ENCODE measurements around the gene GPC6.

The GPC6 gene

DNA sequence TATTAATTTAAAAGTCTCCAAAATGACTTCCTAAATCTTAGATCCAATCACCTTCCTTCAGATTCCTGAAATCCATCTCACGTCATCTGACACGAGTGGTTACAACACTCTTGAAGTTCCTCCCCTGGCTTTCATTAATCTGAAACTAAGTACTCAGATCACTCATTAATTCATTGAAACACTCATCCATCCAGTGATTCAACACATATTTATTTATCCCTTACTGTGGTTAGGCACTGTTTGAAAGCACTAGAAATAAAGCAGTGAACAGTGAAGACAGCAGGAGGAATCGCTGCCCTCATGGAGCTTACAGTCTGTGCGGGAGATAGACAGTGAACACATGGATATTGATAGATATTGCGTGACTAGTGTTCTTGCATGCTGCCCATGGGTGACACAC lies 780.5 kb downstream of the GPC6 start:
- DNase-seq = no peak

GRCh38 chr13:94009701-94010100 lies 783.1 kb downstream of the GPC6 start:
- DNase-seq = no peak

DNA sequence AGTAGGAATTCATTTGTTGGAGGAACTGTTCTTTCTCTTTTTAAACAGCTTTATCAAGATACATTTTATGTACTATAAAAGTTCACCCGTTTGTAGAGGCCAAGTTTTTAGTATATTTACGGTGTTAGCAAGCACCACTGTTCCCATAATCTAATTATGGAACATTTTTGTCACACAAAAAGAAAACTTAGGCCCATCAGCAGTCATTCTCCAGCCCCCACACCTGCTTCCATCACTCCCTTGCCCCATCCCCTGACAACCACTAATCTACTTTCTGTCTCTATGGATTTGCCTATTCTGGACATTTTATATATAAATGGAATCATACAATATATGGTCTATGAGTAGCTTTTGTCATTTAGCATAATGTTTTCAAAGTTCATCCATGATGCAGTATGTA lies 787.9 kb downstream of the GPC6 start:
- DNase-seq = no peak

- DNase-seq = no peak
Observed at GRCh38 chr13:94020426-94020825, 793.8 kb downstream of the GPC6 start.

DNA sequence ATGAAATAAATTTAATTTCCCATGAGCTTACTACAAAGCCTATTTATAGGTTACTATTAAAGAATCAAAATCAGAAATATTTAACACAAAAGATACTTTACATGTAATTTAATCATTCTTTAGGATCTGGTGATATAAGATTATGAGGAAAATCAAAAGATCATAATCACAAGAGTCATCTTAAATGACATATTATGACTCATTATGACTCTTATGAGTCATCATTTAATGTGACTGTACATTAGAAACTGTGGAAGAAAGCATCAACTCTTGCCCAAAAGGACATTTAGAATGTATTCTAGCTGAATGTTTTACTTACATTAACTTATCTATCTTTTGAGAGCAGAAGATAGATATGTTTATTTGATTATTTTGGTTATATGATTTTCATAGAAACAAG lies 794.2 kb downstream of the GPC6 start:
- no peak for DNase-seq

DNA sequence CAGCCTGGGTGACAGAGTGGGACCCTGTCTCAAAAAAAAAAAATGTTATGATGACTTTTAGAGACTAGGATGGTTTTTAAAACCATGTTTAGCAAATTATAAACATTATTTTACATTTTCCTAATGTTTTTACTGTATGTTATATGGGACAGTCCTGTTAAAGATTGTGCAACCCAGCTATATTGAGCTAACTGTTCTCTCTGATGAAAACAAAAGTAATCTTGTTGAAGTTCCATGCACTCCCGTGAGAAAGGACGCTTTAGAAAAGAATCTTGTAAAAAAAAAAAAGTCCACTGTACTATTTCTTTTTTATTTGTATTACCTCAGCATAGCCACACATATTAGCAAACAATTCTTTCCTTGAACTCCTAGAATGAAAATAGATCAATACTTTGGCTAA lies 801.6 kb downstream of the GPC6 start:
- no peak for DNase-seq

DNA sequence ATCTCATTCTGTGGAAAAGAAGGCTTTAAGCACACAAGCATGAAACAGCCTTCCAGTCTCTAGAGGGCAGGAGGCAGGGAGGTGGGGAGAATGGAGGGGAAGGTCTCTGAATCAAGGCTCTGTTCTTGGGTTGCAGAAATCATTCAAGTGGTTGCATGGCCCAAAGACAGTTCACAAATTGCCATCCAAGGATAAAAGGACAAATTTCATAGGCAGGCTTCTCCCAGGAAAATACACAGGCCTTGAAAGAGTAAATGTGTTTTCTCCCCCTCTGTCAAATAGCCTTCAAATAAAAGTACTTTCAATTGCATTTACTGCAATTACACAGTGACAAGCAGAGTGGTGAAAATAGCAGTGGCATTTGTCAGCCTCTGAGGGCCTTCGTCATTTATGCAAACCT lies 802.0 kb downstream of the GPC6 start:
- no peak for DNase-seq

- DNase-seq = no peak
Observed at GRCh38 chr13:94030415-94031119, 804.0 kb downstream of the GPC6 start.

GRCh38 chr13:94031609-94032008 lies 805.0 kb downstream of the GPC6 start:
- no peak for DNase-seq

DNA sequence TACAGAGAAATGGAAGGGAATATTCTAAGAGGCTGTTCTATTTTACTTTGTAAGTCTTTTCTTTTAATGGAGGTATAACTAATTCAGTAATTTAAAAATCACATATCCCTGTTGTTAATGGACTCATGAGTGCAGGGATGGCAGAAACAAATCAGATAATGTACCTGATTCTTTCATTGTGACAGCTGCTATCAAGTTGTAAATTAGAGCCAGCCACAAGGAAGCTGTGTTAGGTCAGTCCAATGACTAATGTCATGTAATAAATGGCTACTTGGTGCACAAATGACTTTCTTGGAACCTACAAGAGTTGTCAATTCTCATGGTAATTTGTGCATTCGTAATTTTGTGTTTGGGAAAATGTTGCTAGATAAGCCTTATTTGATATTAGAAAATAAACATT lies 806.5 kb downstream of the GPC6 start:
- DNase-seq = no peak

DNA sequence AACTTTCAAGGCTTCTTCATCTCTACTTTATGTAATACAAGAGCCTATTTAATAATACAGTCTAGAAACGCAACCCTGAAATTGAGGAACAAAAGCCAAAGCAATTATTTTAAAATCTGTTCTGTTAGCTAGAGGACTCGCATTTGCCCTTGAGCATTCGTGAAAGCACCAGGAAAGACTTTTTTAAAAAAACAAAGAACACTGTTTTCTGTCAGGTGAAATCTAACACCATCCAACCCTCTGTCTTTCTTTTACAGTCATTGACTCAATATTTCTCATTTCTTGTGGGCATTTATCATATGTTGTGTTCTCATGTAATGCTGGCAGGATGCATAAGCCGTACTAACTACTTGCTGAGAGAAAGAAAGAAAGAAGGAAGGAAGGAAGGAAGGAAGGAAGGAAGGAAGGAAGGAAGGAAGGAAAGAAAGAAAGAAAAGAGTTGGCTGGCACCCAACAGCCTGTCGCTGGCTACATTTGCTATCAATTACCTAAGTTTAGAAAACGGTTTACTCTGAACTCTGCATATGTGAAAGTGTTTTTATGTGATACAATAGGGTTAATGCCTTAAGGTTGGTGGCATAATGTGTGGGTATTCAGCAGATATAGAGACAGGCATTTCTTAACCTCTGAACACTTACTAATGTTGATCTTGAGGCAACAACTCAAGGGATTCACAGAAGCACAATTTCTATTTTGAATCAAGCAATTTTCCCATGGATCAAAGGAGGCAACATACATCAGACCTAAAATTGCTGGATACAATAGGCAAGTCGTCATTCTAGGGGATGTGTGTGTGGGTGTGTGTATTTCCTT lies 807.4 kb downstream of the GPC6 start:
- DNase-seq = no peak

GRCh38 chr13:94050039-94050438 lies 823.4 kb downstream of the GPC6 start:
- DNase-seq = no peak

- no peak for DNase-seq
Observed at GRCh38 chr13:94050686-94051085, 824.1 kb downstream of the GPC6 start.

- DNase-seq = no peak
Observed at GRCh38 chr13:94053986-94054593, 827.5 kb downstream of the GPC6 start.

GRCh38 chr13:94056362-94056990 lies 829.9 kb downstream of the GPC6 start:
- no peak for DNase-seq

- no peak for DNase-seq
Observed at GRCh38 chr13:94057618-94058186, 831.1 kb downstream of the GPC6 start.

DNA sequence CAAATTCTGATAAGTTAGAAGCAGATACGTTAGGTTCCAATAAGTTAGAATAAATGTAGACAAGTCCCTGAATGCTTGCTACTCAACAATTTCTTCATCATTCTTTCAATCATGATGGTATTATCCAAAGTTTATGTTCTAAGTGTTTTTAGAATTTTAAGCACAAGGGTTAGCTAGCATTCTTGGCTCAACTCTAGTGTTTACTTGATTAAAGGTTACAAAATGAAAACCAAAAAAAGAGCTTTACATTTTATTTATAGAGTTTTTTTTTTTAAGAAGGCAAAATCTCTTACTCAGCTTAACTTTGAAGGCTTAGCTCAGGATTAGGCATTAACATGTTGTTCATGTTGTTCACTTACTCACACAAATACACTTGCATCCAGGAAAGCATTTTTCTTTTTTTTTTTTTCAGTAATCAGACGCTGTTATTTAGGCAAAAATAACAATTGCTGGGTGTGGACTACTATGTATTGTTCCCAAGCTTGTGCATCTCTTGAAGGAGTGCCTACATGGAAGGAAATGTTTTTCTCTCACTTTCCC lies 832.3 kb downstream of the GPC6 start:
- no peak for DNase-seq

DNA sequence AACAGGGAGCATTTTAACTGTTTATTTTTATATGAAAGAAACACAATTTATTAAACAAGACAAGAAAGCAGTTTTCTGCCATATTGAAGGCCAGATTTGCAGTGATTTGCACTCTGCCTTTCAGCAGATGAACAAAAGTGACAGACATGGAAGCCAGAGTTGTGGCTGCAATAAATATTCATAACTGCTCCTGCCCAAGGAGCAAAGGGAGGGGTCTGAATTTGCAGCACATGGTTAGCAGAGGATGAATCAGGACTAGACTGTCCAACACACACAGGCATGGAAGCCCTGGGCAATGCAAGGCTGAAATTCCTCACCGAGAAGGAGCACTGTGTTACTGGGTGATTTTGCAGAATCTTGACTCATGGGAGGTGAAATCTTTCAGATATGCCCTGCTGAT lies 834.7 kb downstream of the GPC6 start:
- no peak for DNase-seq

- DNase-seq = no peak
Observed at GRCh38 chr13:94063096-94063495, 836.5 kb downstream of the GPC6 start.

DNA sequence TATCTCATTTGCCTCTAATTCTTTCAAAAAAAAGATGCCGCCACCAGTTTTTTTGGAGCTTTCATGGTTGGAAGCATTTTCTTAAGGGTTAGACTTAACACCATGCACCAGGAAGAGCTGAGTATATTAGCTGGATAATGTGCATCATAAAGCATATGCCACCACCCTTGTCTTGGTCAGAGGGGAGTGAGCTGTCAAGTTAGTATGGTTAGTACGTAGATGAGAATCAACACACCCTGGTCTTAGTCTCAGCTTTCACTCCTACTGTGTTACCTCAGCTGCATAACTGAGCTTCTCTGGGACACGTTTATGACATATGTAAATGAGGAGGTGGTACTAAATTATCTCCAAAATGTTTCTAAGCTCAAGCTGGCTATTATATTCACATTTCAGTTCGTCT lies 837.2 kb downstream of the GPC6 start:
- DNase-seq = no peak

DNA sequence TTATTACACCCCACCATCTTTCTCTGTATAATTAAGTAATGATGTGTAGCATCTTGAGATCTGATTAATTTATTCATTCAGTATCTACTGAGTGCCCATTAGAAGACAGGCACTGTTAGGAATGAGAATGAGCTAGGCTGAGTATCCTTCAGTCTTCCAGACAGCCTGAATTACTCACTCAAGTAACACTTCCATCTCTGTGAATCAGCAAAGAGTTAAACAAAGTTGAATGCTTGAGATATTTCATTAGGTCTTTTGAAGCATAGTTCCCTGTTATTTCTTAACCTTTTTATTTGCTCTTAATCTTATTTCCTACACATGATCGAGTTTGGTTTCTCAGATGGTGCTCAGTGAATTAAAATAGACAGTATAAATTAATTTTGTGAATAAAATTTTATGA lies 839.1 kb downstream of the GPC6 start:
- no peak for DNase-seq

DNA sequence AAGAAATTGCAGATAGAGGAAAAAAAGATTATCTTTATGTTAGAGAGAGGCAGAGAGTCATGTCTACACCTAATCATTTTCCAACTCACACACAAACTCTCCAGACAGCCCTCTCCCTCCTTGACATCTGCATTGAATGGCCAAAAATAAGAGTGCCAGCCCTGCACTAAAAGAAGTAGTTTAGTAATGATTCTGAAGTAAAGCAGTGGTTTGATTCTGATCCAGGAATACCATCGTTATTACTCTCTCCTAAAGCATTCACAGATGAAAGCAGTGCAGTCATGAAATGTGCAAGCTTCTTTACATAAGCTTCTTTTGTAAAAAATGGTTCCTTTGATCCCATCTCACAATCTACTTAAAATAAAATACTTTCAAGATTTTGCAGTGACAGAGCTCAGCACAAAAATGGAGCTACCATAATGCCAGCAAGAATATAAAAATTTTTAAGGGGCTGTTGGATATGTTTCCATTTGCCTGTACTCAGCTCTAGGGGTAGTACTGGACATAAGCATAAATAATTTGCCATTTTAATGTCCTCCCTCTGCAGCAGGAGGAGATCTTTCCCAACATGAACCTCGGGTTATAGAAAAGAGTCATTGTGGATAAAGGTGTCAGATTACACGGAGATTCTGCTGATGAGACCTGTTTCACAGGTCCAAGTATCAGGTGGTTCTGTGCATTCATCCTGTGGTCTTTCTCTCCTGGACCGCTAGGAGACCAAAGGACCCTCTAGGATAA lies 846.6 kb downstream of the GPC6 start:
- no peak for DNase-seq
